ENCODE measurements around the gene USP12.

DNA sequence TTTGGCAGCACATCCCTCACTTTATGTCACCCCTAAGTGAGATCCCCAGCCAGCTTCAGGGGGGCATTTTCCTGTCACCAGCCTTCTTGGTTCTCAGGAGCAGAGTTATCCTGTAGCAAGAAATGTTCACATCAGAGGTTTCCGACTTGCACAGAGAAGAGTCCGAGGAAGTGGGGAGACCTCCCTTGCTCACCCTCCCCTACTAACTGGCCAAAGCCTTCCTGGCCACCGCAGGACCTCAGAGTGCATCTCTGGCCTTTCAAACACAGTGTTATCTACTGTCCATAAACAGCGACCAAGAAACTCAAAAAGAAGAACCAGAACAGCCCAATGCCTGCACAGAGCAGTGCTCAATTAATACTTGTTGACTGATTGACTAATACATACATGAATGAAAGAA is 134.4 kb downstream of the USP12 start:
- no peak for TF ChIP-seq POLR2A (IDR thresholded peaks at IDR 0.05)
- TF ChIP-seq, protein P1, sequence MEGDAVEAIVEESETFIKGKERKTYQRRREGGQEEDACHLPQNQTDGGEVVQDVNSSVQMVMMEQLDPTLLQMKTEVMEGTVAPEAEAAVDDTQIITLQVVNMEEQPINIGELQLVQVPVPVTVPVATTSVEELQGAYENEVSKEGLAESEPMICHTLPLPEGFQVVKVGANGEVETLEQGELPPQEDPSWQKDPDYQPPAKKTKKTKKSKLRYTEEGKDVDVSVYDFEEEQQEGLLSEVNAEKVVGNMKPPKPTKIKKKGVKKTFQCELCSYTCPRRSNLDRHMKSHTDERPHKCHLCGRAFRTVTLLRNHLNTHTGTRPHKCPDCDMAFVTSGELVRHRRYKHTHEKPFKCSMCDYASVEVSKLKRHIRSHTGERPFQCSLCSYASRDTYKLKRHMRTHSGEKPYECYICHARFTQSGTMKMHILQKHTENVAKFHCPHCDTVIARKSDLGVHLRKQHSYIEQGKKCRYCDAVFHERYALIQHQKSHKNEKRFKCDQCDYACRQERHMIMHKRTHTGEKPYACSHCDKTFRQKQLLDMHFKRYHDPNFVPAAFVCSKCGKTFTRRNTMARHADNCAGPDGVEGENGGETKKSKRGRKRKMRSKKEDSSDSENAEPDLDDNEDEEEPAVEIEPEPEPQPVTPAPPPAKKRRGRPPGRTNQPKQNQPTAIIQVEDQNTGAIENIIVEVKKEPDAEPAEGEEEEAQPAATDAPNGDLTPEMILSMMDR (IDR thresholded peaks at IDR 0.05): no peak
